Mesodermal cell (in vitro differentiated cells): Measurements from ENCODE around the gene FAM171A1. TPM values are rescaled to one million over a fixed set of nuclear protein-coding genes. Genes with fewer than 3 reads are reported as not detected.
"Not testable (repeated sequence)": the region's sequence is repeated elsewhere in the genome, so short reads cannot be mapped to it uniquely, and the experiment has no call there.

Experiments
- H3K27ac ChIP-seq: 2 replicates; pipeline ENCODE4 v1.7.0; 2013; ENCODE audit warnings: mild to moderate bottlenecking, low read depth, low read length, moderate library complexity; ENCODE audit not compliant: severe bottlenecking
- H3K36me3 ChIP-seq: 2 replicates; pipeline ENCODE4 v1.7.1; 2013; ENCODE audit warnings: mild to moderate bottlenecking, low read length, moderate library complexity; ENCODE audit not compliant: control insufficient read depth, insufficient read depth
- H3K4me1 ChIP-seq: one replicate; pipeline ENCODE4 v1.7.1; 2013; ENCODE audit warnings: mild to moderate bottlenecking, low read length; ENCODE audit not compliant: insufficient read depth, control insufficient read depth, poor library complexity, severe bottlenecking
- H3K4me3 ChIP-seq: 2 replicates; pipeline ENCODE4 v1.7.0; 2013; ENCODE audit warnings: low read length, control low read depth, mild to moderate bottlenecking; ENCODE audit not compliant: insufficient read depth, poor library complexity, severe bottlenecking; ENCODE audit errors: extremely low read depth
- H3K9me3 ChIP-seq: 2 replicates; pipeline ENCODE4 v1.7.1; 2013; ENCODE audit warnings: mild to moderate bottlenecking, low read length, moderate library complexity; ENCODE audit not compliant: control insufficient read depth
- WGBS, 2 experiments: methylation state at CpG; one replicate each; pipeline ENCODE4 v1.1.5; 2013; ENCODE audit warnings: missing lambda C conversion rate in 2 of 2; ENCODE audit not compliant: insufficient coverage in 2 of 2; 5-methylcytosine and 5-hydroxymethylcytosine counted together
- polyA plus RNA-seq, 2 experiments: library from polyadenylated mRNA; stranded (reverse); fragments of 50-300 nt; gene quantifications; one replicate each; pipeline ENCODE4 v1.2.3, GENCODE V29; 2013

Gene FAM171A1
- polyA plus RNA-seq (2013, experiment 1 of 2) = 57.8 TPM
- polyA plus RNA-seq (2013, experiment 2 of 2) = 49.5 TPM

DNA sequence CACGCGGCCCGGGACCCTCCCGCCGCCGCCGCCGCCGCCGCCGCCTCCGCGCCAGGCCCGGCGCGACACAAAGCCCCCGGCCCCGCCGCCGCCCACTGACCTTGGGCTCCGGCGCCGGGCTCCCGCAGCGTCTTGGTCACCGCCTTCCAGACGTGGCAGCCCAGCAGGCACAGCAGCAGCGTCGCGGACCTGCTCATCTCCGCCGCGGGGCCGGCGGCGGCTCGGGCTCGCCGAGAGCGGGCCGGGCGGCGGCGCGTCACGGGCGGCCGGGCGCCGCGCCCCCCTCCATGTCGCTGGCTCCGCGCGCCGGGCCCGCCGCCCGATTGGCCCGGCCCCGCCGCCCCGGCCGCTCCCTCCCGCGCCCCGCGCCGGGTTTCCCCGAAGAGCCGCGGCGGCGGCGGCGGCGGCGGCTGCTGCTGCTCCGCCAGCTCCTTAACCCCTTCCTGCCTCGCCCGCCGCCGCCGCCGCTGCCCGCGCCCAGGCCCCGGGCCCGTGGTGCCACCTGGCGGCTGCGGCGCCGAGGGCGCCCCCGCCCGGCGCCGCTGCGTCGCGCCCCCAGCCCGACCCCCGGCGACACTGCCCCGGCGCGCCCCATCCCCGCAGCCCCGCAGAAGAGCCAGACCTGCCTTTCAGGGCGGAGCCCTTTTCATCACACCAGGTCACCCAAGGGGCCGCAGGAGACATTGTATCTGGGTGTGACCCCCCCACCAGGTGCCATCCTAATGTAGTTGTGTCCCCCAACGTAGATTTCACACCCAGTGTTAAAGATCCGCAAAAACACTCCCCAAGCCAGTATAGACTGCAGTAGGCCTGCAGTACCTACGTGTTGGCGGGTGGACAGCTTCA, at the start of gene FAM171A1:
TSS of gene FAM171A1 (minus strand) at position 434 of the 846 bp plus-strand sequence. CDS start at position 197, 237 bp downstream.
- peaks cover 9% of the 10 kb centered on the region for H3K36me3 ChIP-seq
- WGBS, 2 experiments = 0 to 2% methylated on average over 48 to 50 of the region's 115 CpGs
- no peaks in the 10 kb centered on the region for H3K9me3 ChIP-seq
- peak within 1 kb of the TSS; percentile 83 for H3K27ac ChIP-seq
- peaks cover 15% of the 10 kb centered on the region for H3K4me1 ChIP-seq
- peak within 1 kb of the TSS; percentile 75 for H3K4me3 ChIP-seq

DNA sequence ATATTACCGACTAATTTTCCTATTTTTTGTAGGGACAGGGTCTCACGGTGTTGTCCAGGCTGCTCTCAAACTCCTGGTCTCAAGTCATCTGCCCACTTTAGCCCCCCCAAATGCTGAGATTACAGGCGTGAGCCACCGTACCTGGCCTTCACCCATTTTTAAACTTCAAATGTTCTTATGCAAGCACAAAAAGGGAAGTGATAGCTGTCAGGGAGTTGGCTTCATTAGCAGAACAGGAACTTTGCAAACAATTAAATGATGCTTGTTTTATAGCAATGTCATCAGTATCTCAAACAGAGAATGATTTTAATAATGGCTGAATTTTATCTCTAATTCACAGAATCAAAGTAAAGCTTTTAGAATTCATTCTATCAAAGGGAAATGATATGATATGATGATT, 49.8 kb upstream of the FAM171A1 start:
- H3K27ac ChIP-seq = no peak overlapping the region
- no peaks in the 10 kb centered on the region for H3K9me3 ChIP-seq
- H3K4me1 ChIP-seq = no peaks in the 10 kb centered on the region
- H3K4me3 ChIP-seq = no peak overlapping the region
- no peaks in the 10 kb centered on the region for H3K36me3 ChIP-seq
- 77 to 83% methylated on average over 2 to 4 of the region's 4 CpGs for WGBS, 2 experiments

DNA sequence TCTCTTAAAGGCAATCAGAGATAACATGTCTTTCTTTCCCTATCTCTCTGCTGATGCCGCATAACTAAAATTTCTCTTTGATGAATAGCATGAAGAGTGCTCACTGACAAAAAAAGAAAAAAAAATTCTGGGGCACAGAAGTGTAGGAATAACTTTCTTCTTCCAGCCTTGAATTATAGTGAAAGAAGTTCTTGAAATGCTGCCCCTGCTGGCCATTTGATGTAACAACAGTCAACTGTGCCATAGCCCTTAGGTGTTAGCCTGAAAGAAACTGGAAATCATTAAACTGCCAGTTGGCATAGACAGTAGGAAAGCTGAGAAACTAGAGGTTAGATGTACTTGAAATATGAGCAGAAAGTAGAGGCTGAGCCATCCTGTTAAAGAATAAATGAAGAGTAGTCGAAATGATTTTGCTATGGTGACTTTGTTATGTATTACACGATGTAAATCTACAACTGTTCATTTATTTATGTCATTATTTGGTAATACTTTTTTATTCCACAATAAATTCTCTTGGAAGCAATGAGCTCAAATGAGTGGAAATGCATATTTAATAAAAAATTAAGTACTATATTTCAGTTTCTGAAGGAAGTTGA, 48.3 kb upstream of the FAM171A1 start:
- H3K4me3 ChIP-seq = no peak overlapping the region
- no peaks in the 10 kb centered on the region for H3K36me3 ChIP-seq
- H3K27ac ChIP-seq = no peak overlapping the region
- no peaks in the 10 kb centered on the region for H3K4me1 ChIP-seq
- no CpG with 5 or more reads among the region's 3 CpGs for WGBS, 2 experiments
- no peaks in the 10 kb centered on the region for H3K9me3 ChIP-seq

DNA sequence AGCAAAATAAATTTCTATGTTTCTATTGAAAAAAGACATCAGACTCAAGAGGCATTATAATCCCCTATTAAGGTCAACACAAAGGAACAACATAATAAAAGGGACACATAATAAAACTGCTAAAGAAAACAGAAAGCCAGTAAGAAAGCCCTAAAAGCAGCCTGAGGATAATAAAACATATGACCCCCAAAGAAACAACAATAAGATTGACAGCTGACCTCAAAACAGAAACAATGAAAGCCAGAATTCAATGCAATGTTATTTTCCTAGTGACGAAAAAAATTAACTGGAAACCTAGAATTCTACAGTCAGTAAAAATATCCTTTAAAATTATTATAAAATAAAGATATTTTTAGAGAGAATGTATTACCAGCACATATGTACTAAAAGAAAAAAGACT, 44.9 kb upstream of the FAM171A1 start:
- Histone ChIP-seq H3K9me3 (no peaks in the 10 kb centered on the region), H3K27ac (no peak overlapping the region), H3K4me3 (no peak overlapping the region), H3K4me1 (no peaks in the 10 kb centered on the region), H3K36me3 (no peaks in the 10 kb centered on the region)
- WGBS, 2 experiments = no CpG with 5 or more reads among the region's 1 CpG

DNA sequence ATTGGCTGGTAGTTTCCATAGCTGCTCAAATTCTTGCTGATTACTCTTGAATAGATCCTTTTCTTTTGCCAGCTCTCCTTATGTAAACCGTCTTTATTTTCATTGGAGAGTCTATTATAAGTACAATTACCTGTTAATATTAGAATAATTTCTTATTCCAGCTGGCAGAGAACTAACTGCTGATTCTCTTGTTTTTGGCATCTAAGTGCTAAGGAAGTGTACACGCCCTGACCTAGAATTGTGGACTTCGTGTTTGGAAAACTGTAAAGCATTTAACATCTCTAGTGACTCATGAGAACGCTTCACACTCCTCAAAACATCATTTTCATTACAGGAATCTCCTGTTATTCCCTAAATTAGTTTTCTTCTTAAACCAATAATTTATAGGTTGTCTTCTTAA, 39.9 kb upstream of the FAM171A1 start:
- no peaks in the 10 kb centered on the region for H3K4me1 ChIP-seq
- 80 to 96% methylated on average over 1 to 3 of the region's 4 CpGs for WGBS, 2 experiments
- H3K36me3 ChIP-seq = no peaks in the 10 kb centered on the region
- H3K9me3 ChIP-seq = no peaks in the 10 kb centered on the region
- no peak overlapping the region for H3K4me3 ChIP-seq
- H3K27ac ChIP-seq = no peak overlapping the region

GRCh38 chr10:15409350-15409749, 38.3 kb upstream of the FAM171A1 start:
- H3K4me1 ChIP-seq, H3K27ac ChIP-seq, H3K4me3 ChIP-seq, H3K36me3 ChIP-seq, H3K9me3 ChIP-seq: not testable (repeated sequence)
- WGBS, 2 experiments = 80% methylated on average over 1 of the region's 2 CpGs; no CpG with 5 or more reads in 1 of the 2 experiments

DNA sequence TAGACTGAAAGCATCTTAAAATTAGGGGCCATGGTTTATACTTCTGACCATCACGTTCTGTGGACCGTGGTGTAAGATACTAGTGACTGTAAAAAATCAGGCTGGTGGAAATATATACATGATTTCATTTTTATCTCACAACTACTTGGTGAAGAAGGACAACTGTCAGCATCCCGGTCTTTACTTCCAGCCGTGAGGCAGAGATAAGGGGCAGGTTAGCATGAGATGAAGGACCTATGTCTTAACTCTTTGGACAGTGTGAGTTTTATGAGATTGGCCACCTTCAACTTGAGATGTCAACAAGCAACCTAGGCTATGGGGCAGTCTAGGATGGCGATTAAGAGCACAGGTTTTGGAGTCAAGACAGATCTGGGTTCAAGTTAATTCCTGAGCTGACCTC, 37.5 kb upstream of the FAM171A1 start:
- WGBS, 2 experiments = 95 to 100% methylated on average over 2 to 3 of the region's 5 CpGs
- no peak overlapping the region for H3K4me3 ChIP-seq
- H3K27ac ChIP-seq = no peak overlapping the region
- H3K4me1 ChIP-seq = no peaks in the 10 kb centered on the region
- H3K9me3 ChIP-seq = no peaks in the 10 kb centered on the region
- no peaks in the 10 kb centered on the region for H3K36me3 ChIP-seq

GRCh38 chr10:15405319-15405718, 34.2 kb upstream of the FAM171A1 start:
- Histone ChIP-seq H3K4me1 (no peaks in the 10 kb centered on the region), H3K27ac (no peak overlapping the region), H3K36me3 (no peaks in the 10 kb centered on the region), H3K4me3 (no peak overlapping the region), H3K9me3 (no peaks in the 10 kb centered on the region)
- WGBS, 2 experiments = 96 to 100% methylated on average over 2 to 3 of the region's 3 CpGs

DNA sequence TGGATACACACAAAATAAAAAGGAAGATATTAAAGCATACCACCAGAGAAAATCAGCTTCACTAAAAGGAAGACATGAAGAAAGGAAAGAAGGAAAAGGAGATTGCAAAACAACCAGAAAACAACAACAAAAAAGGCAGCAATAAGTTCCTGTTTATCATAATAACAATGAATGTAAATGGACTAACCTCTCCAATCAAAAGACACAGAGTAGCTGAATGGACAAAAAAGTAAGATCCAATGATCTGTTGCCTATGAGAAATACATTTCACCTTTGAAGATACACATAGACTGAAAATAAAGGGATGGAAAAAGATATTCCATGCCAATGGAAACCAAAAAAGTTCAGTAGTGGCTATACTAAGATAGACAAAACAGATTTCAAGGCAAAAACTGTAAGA, 30.3 kb upstream of the FAM171A1 start:
- Histone ChIP-seq H3K4me1 (no peaks in the 10 kb centered on the region), H3K4me3 (no peak overlapping the region), H3K27ac (no peak overlapping the region), H3K36me3 (no peaks in the 10 kb centered on the region), H3K9me3 (no peaks in the 10 kb centered on the region)

DNA sequence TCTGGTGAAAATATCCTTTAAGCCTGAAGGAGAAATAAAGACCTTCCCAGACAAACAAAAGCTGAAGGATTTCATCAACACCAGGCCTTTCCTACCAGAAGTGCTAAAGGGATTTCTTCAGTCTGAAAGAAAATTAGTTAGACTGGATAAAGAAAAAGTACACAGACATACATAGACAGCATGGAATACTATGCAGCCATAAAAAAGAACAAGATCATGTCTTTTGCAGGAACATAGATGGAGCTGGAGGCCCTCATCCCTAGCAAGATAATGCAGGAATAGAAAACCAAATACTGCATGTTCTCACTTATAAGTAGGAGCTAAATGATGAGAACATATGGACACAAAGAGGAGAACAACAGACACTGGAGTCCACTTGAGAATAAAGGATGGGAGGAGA, 29.4 kb upstream of the FAM171A1 start:
- not testable (repeated sequence) for H3K36me3 ChIP-seq, H3K4me3 ChIP-seq, H3K9me3 ChIP-seq, H3K4me1 ChIP-seq, H3K27ac ChIP-seq

GRCh38 chr10:15399060-15399661, 28.1 kb upstream of the FAM171A1 start:
- no peak overlapping the region for H3K27ac ChIP-seq
- H3K36me3 ChIP-seq = no peaks in the 10 kb centered on the region
- WGBS, 2 experiments = 33 to 86% methylated on average over 1 of the region's 1 CpG
- H3K4me1 ChIP-seq = no peaks in the 10 kb centered on the region
- no peak overlapping the region for H3K4me3 ChIP-seq
- no peaks in the 10 kb centered on the region for H3K9me3 ChIP-seq
